Measurements from ENCODE around the gene ZNF761.
"Not testable (repeated sequence)": the region's sequence is repeated elsewhere in the genome, so short reads cannot be mapped to it uniquely, and the experiment has no call there.

DNA sequence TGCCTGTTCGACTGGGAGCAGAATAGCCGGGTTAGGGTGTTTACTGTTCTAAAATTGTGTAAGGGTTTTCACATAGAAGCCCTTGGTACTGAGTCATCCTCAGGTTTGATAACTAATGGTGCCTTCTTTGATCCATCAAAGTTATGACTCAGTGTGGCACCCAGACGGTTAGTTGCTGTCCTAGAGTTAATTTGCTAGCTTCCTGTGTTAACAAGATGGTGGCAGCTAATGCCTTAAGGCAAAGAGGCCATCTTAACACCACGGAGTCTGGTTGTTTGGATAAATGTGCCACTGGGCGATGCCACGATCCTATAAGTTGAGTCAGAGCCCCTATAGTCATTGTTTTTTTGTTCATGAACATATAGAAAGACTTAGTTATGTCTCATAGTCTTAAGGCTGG lies 43.7 kb downstream of the ZNF761 start:
- TF ChIP-seq, protein P1, sequence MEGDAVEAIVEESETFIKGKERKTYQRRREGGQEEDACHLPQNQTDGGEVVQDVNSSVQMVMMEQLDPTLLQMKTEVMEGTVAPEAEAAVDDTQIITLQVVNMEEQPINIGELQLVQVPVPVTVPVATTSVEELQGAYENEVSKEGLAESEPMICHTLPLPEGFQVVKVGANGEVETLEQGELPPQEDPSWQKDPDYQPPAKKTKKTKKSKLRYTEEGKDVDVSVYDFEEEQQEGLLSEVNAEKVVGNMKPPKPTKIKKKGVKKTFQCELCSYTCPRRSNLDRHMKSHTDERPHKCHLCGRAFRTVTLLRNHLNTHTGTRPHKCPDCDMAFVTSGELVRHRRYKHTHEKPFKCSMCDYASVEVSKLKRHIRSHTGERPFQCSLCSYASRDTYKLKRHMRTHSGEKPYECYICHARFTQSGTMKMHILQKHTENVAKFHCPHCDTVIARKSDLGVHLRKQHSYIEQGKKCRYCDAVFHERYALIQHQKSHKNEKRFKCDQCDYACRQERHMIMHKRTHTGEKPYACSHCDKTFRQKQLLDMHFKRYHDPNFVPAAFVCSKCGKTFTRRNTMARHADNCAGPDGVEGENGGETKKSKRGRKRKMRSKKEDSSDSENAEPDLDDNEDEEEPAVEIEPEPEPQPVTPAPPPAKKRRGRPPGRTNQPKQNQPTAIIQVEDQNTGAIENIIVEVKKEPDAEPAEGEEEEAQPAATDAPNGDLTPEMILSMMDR (IDR thresholded peaks at IDR 0.05), result not testable (repeated sequence)
- not testable (repeated sequence) for TF ChIP-seq POLR2A (IDR thresholded peaks at IDR 0.05)
